ENCODE measurements around the gene CRADD. TPM values are rescaled to one million over a fixed set of nuclear protein-coding genes. Genes with fewer than 3 reads are reported as not detected.
"Not testable (repeated sequence)": the region's sequence is repeated elsewhere in the genome, so short reads cannot be mapped to it uniquely, and the experiment has no call there.

Gene CRADD
- 18.7 TPM for total RNA-seq

DNA sequence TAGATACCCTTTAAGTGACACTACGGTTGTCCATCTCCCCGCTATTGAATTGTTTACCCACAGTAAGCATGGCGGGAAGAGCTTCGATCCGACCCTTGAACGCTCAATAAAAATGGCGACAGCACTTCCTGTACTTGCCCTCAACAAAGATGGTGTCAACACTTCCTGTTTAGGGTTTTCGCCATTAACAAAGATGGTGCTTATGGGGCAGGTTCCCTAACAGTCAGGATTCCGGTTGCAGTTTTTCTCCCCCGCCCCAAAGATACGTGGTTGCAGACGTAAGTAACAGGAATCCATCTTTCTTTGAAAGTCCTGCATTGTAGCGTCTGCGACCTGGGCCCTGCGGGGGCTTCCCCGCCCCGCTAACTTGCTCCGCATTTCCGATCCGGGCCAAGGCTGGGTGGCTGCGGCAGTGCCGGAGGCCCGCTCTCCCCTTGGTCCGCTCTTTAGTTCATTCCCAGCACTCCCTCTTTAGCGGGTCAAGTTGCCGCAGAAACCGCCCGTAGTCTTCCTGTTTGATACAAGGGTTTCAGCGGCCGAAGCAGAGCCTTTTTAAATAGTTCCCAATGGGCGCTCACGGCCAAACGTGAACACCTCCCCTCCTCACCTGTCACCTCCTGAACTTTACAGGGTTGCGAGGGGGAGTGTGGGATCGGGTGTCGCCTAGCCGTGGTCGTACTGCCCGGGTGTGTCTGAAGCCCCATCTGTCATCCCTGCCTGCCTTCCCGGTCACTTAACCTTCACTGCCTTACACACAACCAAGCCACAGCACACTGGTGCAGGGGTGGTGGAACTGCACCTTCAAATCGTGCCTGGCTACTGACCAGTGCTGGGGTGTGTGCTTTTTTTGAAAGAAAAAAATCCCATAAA lies at the start of gene CRADD:
Gene CRADD (plus strand): TSS at position 181 of the 870 bp plus-strand sequence.
- peak; percentile 92 for DNase-seq (ENCODE audit: low spot score)

DNA sequence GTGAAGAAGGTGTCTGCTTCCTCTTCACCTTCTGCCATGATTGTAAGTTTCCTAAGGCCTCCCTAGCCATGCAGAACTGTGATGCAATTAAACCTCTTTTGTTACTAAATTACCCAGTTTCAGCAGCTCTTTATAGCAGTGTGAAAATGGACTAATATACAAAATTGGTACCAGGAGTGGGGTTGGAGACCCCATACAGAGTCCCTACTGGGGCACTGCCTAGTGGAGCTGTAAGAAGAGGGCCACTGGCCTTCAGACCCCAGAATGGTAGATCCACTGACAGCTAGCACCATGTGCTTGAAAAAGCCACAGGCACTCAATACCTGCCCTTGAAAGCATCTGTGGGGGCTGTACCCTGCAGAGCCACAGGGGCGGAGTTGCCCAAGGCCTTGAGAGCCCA lies 44.8 kb upstream of the CRADD start:
- DNase-seq (ENCODE audit: low spot score): no peak

DNA sequence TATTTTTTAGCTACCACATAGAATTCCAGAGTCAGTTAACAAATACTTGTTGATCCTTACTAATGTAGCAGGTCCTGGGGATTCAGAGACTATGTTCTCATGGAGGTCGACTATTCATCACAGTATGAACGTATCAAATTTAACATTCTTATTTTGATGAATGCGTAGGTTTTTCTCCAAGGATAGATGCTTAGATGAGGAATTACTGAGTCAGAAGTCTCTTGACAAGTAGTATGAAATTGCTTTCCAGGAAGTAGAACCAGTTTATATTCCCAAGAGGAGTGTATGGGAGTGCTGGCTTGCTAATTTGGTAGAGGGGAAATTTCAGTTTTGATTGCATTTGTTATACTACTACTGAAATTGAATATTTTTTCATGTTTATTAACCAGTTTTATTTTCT lies 42.8 kb upstream of the CRADD start:
- no peak for DNase-seq (ENCODE audit: low spot score)

DNA sequence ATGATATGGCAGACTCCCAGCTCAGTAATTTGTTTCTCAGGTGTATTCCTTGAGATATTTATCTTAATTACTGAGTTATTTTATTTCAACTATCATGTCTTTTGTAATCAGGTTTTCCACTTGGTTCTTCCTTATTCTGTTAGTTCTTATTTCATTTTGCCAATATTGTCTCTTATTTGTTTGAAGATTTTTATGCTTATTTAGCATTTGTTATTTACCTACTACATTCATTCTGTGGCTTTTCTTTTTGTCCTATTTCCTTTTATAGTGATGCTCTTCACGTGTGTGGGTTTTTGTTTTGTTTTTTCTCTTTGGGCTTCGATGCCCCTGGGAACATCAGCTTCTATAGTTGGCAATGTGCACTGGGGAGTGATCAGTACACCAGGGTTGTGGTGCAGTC lies 40.5 kb upstream of the CRADD start:
- no peak for DNase-seq (ENCODE audit: low spot score)

DNA sequence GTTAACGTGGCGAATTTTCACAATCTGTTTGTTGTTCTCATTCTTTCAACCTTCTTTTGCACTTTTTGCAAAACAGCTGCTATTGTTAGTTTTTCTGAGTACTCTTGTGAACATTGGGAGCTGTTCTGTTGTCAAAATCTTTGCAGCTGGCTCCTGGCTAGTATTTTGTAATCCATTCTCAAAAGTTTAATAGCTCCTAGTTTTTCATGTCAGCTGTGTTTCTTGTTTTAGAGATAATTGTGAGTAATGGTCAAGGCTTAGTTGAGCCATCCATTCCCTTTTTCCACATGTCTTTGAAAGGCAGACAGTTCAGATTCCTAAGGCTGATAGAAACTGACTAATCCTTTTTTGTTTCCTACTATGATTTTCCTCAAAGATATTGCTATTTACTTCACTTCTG lies 39.1 kb upstream of the CRADD start:
- DNase-seq (ENCODE audit: low spot score): no peak

DNA sequence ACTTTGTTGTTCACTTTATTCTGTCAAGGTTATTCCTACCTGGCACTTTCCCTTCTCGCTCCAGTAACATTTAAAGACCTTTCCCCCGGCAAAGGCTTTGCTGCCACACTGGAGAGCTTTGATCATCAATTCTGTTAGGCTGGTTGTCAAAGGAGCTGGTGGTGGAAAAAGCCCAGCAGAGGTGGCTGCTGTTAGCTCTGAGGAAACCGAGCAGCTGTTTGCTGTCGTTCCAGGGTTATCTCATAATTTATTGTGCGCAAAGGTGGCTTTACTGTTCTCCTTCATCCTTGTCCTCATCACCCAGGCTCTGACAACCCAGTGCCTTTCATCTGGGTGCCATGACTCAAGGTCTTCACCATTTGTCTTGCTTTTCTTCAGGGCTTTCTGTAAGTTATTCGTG lies 38.2 kb upstream of the CRADD start:
- no peak for DNase-seq (ENCODE audit: low spot score)

DNA sequence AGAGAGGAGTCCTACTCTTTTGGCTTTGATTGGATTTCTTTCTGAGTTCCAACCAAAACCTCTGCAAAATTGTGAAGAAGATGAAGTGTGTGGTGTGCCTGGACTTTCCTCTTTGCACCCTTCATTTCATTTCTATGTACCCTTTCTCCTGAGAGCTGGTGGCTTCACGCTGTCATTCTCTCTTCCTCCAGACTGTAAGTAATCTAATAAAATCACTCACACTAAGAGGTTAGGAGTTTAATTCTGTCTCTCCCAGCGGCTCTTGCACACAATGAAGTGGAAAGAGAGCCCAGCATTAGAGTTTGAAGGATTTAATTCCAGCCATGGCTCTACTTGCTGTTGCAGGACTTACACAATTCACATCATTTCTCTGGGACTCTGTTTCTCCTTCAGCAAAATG lies 37.8 kb upstream of the CRADD start:
- no peak for DNase-seq (ENCODE audit: low spot score)

DNA sequence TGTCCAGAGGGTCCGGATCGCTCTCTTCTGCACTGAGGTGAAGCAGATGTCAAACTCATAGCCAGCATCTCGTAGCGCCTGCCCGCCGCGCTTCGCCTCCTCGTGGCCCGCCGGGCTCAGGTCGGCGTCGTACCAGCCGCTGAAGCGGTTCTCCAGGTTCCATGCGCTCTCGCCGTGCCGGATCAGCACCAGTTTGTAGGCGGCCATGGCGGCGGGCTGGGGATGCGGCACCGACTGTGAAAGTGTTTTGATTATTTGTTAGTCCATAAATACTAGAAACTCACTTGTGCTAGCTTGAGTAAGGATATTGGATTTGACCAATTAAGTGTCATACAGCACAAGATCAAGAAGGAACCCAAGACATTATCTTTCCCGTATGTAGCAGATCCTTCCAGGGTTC lies 35.8 kb upstream of the CRADD start:
- not testable (repeated sequence) for DNase-seq (ENCODE audit: low spot score)

DNA sequence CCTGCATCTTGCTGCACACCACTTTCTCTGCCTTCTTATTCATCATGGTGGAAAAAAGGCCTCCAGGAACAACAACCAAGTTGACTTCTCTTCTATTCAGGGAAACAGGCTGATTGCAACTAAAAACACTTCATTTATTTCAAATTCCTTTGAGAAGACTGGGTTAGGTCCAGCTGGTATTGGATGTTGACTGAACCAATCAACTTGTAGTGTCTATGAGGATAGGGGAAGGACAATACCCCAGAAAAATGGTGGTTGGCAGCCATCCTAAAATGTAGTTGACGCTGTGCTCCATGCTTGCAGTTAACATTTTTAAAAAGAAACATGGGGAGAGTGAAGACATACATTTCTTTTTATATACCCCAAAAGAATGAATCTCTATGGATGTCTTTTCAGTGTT lies 34.4 kb upstream of the CRADD start:
- DNase-seq (ENCODE audit: low spot score): no peak

DNA sequence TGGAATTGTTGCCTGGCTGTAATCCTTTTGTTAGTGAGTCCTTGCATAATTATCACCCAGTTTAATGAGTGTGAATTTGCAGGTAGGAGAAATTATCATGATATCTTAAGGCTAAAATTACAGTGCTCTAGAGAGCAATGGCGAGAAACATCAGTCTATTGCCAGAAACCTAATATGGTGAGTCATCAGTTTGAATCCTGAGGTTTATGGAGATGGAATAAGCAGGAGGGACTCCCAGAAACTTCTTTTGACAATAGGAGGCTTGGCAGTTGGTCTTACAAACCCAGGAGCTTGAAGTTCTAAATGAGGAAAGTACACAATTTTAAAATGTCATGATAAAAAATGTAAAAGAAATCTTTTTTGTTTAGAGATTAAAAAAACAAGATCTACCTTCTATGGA lies 31.5 kb upstream of the CRADD start:
- no peak for DNase-seq (ENCODE audit: low spot score)

DNA sequence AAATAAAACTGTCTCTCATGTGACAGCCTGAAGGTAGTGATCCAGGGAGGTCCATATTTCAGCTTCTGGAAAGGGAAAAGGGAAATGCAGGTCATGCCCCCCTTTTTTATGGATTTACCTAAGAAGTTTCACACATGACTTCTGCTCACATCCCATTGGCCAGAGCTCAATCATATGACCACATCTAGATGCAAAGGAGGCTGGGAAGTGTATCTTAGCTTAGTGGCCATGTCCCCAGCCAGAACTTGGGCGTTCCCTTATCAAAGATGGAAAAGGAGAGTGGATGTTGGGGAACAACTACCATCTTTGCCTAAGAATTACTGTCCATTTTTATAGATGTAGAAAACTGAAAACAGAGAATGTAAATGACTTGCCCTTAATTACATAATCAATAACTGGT lies 26.5 kb upstream of the CRADD start:
- DNase-seq (ENCODE audit: low spot score): no peak

DNA sequence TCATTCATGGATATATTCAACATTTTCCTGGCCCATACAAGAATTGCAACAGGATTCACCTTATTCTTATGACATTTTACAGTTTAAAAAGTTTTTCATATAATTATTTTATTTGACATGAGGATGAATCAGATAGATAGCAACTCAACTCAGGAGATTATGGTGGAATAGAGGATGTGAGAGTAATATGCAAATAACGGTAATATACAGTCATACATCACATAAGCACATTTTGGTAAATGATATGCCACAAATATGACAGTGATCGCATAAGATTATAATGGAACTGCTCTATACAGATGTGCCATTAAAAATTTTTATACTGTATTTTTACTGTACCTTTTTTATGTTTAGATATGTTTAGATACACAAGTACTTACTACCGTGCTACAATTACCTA lies 24.1 kb upstream of the CRADD start:
- DNase-seq (ENCODE audit: low spot score): no peak

DNA sequence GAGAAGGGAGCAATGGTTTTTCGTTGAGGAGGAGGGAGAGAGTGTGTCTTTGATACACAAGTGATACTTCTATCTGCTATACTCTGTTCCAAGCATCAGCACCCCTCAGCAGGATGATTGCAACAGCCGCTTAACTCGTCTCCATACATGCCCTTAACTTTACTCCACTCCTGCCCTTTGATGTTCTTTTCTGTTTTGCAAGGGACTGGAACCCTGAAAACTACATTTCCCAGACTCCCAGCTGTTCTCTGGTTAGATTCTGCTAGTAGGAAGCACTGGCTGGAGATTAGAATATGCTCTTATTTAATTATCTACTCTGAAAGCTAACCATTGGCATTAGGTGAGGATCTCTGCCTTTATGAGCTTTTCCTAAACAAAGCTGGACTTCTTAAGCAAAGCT lies 23.5 kb upstream of the CRADD start:
- no peak for DNase-seq (ENCODE audit: low spot score)

DNA sequence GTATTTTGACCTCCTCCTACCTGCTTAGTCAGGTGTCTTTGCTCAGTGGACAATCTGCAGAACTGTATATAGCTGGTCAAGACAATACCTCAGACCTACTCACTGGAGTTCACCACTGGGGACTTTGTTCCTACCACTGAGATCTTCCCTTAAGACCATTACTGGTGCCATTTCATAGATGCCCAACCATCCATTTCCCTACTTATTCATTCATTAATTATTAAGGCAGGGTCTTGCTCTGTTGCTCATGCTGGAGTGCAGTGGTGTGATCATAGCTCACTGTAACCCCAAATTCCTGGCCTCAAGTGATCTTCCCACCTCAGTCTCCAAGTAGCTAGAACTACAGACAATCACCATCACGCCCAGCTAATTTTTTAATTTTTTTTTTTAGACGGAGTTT lies 22.8 kb upstream of the CRADD start:
- no peak for DNase-seq (ENCODE audit: low spot score)

DNA sequence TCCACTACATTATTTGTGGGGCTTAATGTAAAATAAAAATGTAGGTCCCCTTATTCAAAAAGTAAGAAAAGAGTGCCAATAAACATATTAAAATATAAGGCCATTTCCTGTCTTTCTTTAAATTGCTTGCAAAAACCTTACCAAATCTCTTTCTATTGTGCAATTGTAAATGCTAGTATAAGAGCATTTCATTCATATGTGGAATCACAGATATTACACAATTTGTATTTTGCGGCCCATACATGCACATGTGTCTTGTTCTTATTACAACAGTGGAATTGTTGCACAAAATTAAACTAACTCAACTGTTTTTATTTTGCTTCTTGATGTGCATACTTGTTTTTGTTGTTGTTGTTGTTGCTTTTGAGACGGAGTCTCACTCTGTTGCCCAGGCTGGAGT lies 20.1 kb upstream of the CRADD start:
- DNase-seq (ENCODE audit: low spot score): no peak

DNA sequence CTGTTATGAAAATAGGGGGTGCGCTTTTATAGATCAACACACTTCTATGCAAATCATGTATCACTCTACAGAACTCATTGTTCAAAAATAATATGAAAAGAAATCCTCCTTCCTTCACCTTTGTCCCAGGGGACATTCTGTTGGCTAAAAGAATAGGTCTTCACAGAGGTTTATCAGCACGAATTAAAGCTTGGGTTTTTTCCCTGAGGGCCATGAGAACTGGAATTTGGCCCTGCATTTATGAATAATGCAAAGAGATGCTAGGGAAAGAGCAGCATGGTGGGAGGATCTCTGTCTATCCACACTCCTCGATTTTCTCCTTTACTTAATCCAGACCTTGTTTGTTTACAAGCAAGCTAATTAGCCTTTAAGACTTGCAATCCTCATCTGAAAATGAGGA lies 16.2 kb upstream of the CRADD start:
- DNase-seq (ENCODE audit: low spot score): no peak

DNA sequence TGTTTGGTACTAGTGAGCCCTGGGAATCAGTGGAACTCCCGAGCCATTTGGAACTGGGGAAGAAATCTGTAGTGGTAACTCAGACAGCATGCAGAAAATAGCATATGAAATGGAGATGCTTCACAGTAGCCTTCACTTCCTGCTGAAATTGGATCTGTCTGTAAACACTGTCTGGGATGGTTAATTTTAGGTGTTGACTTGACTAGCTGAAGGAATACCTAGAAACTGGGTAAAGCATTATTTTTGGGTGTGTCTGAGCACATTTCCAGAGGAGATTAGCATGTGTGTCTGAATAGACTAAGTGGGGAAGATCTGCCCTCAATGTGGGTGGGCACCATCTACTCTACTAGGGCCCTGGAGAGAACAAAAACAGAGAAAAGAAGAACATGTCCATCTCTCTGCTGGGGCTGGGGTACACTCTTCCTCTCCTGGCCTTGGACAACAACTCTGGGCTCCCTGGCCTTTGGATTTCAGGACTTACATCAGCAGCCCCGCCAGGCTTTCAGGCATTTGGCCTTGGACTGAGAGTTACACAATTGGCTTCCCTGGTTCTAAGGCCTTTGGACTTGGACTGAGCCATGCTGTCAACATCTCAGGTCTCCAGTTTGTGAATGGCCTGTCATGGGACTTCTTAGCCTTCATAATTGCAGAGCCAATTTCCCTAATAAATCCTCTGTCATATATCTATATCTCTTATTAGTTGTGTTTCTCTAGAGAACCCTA lies 14.0 kb upstream of the CRADD start:
- DNase-seq (ENCODE audit: low spot score): no peak

DNA sequence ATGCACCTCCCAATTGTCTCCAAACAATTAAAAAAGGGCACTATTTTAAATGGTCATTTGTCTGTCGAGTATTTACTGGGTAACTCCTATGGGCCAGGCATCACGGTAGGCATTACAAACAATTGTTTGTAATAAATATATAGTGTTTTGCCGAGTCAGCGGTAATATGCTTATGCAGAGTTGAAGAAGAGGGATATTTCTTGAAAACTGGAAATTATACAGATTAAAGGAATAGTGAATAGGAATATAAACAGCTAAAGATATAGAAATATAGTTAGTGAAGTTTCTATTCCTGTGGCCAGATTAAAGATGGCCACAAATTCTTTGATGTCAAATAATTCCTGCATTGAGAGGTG lies 13.5 kb upstream of the CRADD start:
- DNase-seq (ENCODE audit: low spot score): no peak

DNA sequence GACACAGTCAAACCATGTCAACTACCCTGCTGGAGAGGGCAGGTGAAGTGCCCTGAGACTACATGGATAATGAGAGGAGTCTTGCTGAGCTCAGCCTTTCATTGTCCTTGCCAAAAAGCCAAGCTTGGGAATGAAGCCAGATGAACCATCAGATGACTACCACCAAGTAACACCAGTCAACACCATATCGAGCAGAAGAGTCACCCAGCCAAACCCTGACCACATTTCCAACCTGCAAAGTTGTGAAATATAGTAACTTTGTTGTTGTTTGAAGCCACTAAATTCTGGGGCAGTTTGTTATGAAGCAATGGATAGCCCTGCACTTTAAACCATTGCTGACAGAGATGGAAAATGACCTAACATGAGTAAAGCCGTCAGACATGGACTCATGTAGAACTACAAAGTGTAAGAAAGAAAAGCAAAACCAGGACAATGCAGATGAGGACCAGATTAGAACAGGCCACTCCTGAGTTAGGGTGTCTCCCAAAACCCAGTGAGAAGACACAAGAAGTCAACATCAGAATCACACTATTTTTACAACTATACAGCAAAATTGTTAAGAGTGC lies 12.5 kb upstream of the CRADD start:
- DNase-seq (ENCODE audit: low spot score): no peak

DNA sequence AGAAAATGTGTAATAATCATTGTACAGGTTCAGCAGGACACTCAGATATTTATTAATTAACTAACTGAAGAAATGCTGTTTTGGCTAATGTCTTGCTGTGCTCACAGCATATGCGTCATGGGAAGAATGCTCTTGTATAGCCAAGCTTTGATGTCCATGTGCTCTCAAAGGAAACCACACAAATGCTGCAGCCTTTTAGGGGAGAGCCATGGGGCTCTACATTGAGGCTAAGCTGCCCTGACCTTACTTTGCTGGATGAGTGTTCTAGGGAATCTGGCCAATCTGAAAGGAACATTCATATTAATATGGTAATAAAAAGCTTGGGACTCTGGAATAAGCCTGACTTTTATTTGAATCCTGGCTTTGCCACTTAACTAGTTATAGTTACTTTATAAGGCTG lies 9.5 kb upstream of the CRADD start:
- no peak for DNase-seq (ENCODE audit: low spot score)

DNA sequence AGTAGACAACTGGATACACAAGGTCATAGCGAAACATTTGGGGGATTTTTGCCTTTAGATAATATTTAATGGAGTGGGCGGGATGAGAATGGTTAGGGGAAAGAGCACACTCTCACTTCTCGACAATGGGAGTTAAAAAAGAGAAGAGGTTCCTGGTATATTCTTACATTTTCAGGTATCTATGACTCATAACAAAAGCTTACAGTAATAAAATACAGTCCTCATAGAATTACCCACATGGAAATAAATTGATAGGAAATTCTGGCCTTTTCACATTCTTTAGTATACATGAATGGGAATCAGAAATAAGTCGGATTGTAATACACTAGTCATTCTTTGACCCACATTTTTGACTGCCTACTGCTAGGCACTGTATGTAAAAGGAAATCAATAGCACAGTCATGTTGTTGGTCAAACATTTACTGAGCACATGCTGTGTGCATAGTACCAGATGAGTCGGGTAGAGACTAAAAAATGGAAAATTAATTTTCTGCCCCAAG lies 8.2 kb upstream of the CRADD start:
- no peak for DNase-seq (ENCODE audit: low spot score)

DNA sequence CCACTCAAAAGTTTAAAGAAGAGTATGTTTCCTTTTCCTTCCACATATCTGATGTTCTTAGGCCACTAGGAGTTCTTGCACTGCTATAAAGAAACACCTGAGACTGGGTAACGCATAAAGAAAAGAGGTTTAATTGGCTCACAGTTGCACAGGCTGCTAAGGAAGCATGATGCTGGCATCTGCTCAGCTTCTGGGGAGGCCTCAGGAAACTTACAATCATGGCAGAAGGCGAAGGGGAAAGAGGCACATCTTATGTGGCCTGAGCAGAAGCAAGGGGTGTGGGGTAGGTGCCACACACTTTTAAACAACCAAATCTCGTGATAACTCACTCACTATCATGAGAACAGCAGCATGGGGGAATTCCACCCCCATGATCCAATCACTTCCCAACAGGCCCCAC lies 7.7 kb upstream of the CRADD start:
- no peak for DNase-seq (ENCODE audit: low spot score)

DNA sequence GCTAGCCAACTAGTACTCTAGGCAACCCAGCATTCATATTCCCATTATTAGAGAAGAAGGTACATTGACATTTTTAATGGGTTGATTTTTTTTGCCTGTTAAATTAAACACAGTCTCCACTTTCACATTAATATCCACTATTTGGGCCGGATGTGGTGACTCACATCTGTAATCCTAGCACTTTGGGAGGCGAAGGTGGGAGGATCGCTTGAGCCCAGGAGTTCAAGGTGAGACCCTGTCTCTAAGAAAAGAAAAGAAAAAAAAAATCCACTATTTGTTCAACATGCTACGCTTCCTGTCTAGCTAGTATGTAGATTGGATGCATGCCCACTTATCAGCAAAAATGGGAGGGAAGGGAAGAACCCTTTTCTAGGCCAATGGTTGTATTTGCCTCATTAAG lies 7.1 kb upstream of the CRADD start:
- DNase-seq (ENCODE audit: low spot score): no peak

All from ureter (tissue), 1 donor.